Smooth muscle cell (in vitro differentiated cells): ENCODE measurements around the gene EHF. TPM values are rescaled to one million over a fixed set of nuclear protein-coding genes. Genes with fewer than 3 reads are reported as not detected.
A peak's percentile ranks its signal among the peaks of the same experiment; 100 is the strongest.
"Not testable (repeated sequence)": the region's sequence is repeated elsewhere in the genome, so short reads cannot be mapped to it uniquely, and the experiment has no call there.

ENCODE experiments used
- DNase-seq: peaks from one replicate; lab custom pipeline; 2025; ENCODE audit not compliant: unreplicated experiment; lab: John Stamatoyannopoulos, UW
- H2AFZ ChIP-seq: fragments of 200-600 bp; sonication (generic); 2 replicates; pipeline ENCODE4 v1.6.0; 2016; ENCODE audit warnings: antibody characterized with exemption, low read depth, mild to moderate bottlenecking
- H3F3A ChIP-seq: fragments of 200-600 bp; sonication (generic); 2 replicates; pipeline ENCODE4 v1.6.0; 2017; ENCODE audit warnings: antibody characterized with exemption, low read depth
- H3K27ac ChIP-seq: fragments of 200-600 bp; sonication (generic); 2 replicates; pipeline ENCODE4 v1.5.1; 2016; ENCODE audit warnings: low read depth, mild to moderate bottlenecking
- H3K27me3 ChIP-seq: fragments of 200-600 bp; sonication (generic); 2 replicates; pipeline ENCODE4 v1.6.1; 2016; ENCODE audit warnings: low read depth, mild to moderate bottlenecking
- H3K36me3 ChIP-seq: fragments of 200-600 bp; sonication (generic); 2 replicates; pipeline ENCODE4 v1.5.1; 2016; ENCODE audit warnings: low read depth
- H3K4me1 ChIP-seq: fragments of 200-600 bp; sonication (generic); 2 replicates; pipeline ENCODE4 v1.5.1; 2016; ENCODE audit warnings: low read depth
- H3K4me2 ChIP-seq: fragments of 200-600 bp; sonication (generic); 2 replicates; pipeline ENCODE4 v1.6.0; 2016; ENCODE audit warnings: mild to moderate bottlenecking
- H3K4me3 ChIP-seq: fragments of 200-600 bp; sonication (generic); 2 replicates; pipeline ENCODE4 v1.5.1; 2016; ENCODE audit warnings: mild to moderate bottlenecking
- H3K79me2 ChIP-seq: fragments of 200-600 bp; sonication (generic); 2 replicates; pipeline ENCODE4 v1.6.0; 2016; ENCODE audit warnings: low read depth, mild to moderate bottlenecking
- H3K9ac ChIP-seq: fragments of 200-600 bp; sonication (generic); 2 replicates; pipeline ENCODE4 v1.6.0; 2016; ENCODE audit warnings: low read depth
- H3K9me3 ChIP-seq: fragments of 200-600 bp; sonication (generic); replicated peaks from 2 replicates; pipeline ENCODE4 v1.5.1; 2016; ENCODE audit warnings: low read depth
- H4K20me1 ChIP-seq: fragments of 200-600 bp; sonication (generic); 2 replicates; pipeline ENCODE4 v1.6.0; 2016; ENCODE audit warnings: low read depth
- CTCF ChIP-seq: fragments of 200-600 bp; sonication (generic); IDR thresholded peaks from 2 replicates; pipeline ENCODE4 v1.5.1; 2017; ENCODE audit warnings: borderline replicate concordance, mild to moderate bottlenecking, antibody characterized with exemption; ENCODE audit not compliant: insufficient read depth, poor library complexity, severe bottlenecking
- WGBS: methylation state at CpG from one replicate; pipeline ENCODE4 v1.1.7; 2016; ENCODE audit warnings: low lambda C conversion rate; 5-methylcytosine and 5-hydroxymethylcytosine counted together
- polyA plus RNA-seq: library from polyadenylated mRNA; unstranded; fragments of >200 nt; fragmentation: Nextera tagmentation; extraction: Ambion mirVana; gene quantifications from 2 replicates; pipeline ENCODE4 v1.2.1, GENCODE V29; 2016
- total RNA-seq: library from RNA; depleted of rRNA; stranded (reverse); fragments of >200 nt; gene quantifications from 2 replicates; pipeline ENCODE4 v1.2.3, GENCODE V29; 2014

EHF gene
- total and polyA plus RNA-seq, 2 experiments from 2014 or later, result 0.63 to 1.7 TPM

GRCh38 chr11:34682825-34683224 is 61.9 kb downstream of the EHF start:
- DNase-seq, result no peak
- no peaks in the 10 kb centered on the region for H3K27me3 ChIP-seq
- peak overlapping the region; percentile 58 for H3K27ac ChIP-seq
- peaks cover 11% of the 10 kb centered on the region for H3K4me1 ChIP-seq
- no peak overlapping the region for H3K9ac ChIP-seq
- H3K4me2 ChIP-seq, result peak overlapping the region; percentile 24
- no peaks in the 10 kb centered on the region for H3F3A ChIP-seq
- no peaks in the 10 kb centered on the region for H3K9me3 ChIP-seq
- H2AFZ ChIP-seq, result no peak overlapping the region
- no peaks in the 10 kb centered on the region for H4K20me1 ChIP-seq
- H3K4me3 ChIP-seq, result no peak overlapping the region
- TF ChIP-seq CTCF, result no peak
- H3K79me2 ChIP-seq, result no peaks in the 10 kb centered on the region
- 44% methylated on average over 2 of the region's 2 CpGs for WGBS
- H3K36me3 ChIP-seq, result no peaks in the 10 kb centered on the region

- Histone ChIP-seq H3K4me1 (peaks cover 11% of the 10 kb centered on the region), H3K27ac (peak overlapping the region; percentile 58)
- 94% methylated on average over 1 of the region's 1 CpG for WGBS
Observed at GRCh38 chr11:34683396-34683795, 62.5 kb downstream of the EHF start.

GRCh38 chr11:34685864-34686263 is 65.0 kb downstream of the EHF start:
- Histone ChIP-seq H4K20me1 (no peaks in the 10 kb centered on the region), H3K9me3 (no peaks in the 10 kb centered on the region), H3K4me3 (no peak overlapping the region), H3K79me2 (no peaks in the 10 kb centered on the region), H2AFZ (no peak overlapping the region), H3F3A (no peaks in the 10 kb centered on the region), H3K9ac (no peak overlapping the region), H3K36me3 (no peaks in the 10 kb centered on the region), H3K4me2 (no peak overlapping the region), H3K27me3 (no peaks in the 10 kb centered on the region), H3K4me1 (peaks cover 11% of the 10 kb centered on the region), H3K27ac (peak overlapping the region; percentile 72)
- no peak for DNase-seq
- TF ChIP-seq CTCF, result no peak
- over 99% methylated on average over 2 of the region's 2 CpGs for WGBS

More at GRCh38 chr11:34683396-34683795, 62.5 kb downstream of the EHF start:
- Histone ChIP-seq H2AFZ (no peak overlapping the region), H4K20me1 (no peaks in the 10 kb centered on the region), H3F3A (no peaks in the 10 kb centered on the region), H3K4me3 (no peak overlapping the region), H3K9ac (no peak overlapping the region), H3K27me3 (no peaks in the 10 kb centered on the region), H3K36me3 (no peaks in the 10 kb centered on the region), H3K9me3 (no peaks in the 10 kb centered on the region), H3K79me2 (no peaks in the 10 kb centered on the region), H3K4me2 (peak overlapping the region; percentile 24)
- TF ChIP-seq CTCF, result no peak
- DNase-seq, result no peak

GRCh38 chr11:34692299-34692698 is 71.4 kb downstream of the EHF start:
- H3K79me2 ChIP-seq, result peaks cover 45% of the 10 kb centered on the region
- not testable (repeated sequence) for H4K20me1 ChIP-seq, H3K36me3 ChIP-seq, H2AFZ ChIP-seq, H3K9me3 ChIP-seq, H3F3A ChIP-seq, H3K27me3 ChIP-seq, H3K4me2 ChIP-seq, DNase-seq, H3K4me1 ChIP-seq
- WGBS, result 4% methylated on average over 17 of the region's 26 CpGs
- peak overlapping the region; percentile 89 for H3K9ac ChIP-seq
- H3K27ac ChIP-seq, result peak overlapping the region; percentile 85
- H3K4me3 ChIP-seq, result peak overlapping the region; percentile 81
